Frontal cortex (tissue), 4 donors: ENCODE data around the gene SLC26A3. TPM values are rescaled to one million over a fixed set of nuclear protein-coding genes. Genes with fewer than 3 reads are reported as not detected.

Experiments
- DNase-seq, 2 donors: peaks; one replicate each; pipeline ENCODE4 v3.0.0; 2012; ENCODE audit warnings: low spot score in 2 of 2
- FAIRE-seq: peaks from 2 replicates; lab custom pipeline; 2012; peaks lifted over from hg19 to GRCh38; lab: Jason Lieb, UNC
- total RNA-seq: library from RNA; depleted of rRNA; stranded (reverse); fragments of >200 nt; gene quantifications from one replicate; pipeline ENCODE4 v1.2.3, GENCODE V29; 2014
- donor health status: control.
- donor health status: control.
- donor health status: control.

SLC26A3 gene
- total RNA-seq, 1 donor from 2014 or later, result not detected

GRCh38 chr7:107818622-107819021, 15.6 kb upstream of the SLC26A3 start:
- DNase-seq (no peak), FAIRE-seq (no peak)

DNA sequence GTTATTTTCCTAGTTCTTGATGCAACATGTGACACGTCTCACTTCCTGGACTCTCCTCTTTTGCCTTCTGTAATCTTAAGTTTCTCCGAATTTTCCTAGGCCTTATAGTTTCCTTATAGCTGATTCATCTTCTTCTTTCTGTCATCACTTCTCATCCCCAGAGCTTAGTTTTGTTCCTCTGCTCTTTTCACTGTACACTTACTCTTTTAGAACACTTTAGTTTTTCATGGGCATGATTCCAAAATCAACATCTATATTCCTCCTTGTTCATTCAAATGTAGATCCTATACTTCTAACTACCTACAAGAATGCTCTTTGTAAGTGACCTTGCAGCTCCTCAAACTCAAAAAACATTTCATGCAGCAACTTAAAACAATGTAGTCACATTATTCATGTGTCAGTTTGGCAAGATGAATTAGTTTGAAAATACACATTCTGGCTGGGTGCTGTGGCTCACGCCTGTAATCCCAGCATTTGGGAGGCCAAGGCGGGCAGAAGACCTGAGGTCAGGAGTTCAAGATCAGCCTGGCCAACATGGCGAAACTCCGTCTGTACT, 13.1 kb upstream of the SLC26A3 start:
- FAIRE-seq (no peak), DNase-seq (no peak)

DNA sequence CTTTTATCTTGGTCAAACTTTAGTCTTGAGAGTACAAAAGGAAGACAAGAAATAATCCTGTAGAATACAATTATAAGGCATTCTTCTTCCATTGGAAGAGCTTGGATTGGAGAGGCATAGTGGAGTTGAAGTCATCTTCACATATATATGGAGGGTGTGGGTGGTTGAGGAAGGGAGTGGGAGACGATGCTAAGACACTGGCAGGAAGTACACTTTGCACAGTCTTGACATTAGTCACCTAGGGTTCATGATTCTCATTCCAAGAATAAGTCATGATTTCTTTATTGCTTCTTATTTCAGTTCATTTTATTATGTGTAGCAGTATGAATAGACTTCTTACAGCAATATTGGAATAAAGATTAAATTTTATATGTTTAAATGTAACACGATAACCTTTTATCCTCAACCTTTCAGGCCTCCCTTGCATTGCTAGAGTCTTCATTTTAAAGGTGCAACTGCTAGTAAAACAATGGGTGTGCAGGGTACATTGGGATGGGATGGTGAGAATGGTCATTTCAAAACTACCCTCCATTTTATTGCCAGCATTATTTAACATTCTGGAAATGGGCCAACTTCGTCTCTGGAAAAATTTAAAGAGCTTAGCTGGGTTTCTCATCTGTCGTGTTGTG, 12.3 kb upstream of the SLC26A3 start:
- FAIRE-seq (no peak), DNase-seq (no peak)

- no peak for DNase-seq
Observed at GRCh38 chr7:107813524-107813923, 10.5 kb upstream of the SLC26A3 start.

DNA sequence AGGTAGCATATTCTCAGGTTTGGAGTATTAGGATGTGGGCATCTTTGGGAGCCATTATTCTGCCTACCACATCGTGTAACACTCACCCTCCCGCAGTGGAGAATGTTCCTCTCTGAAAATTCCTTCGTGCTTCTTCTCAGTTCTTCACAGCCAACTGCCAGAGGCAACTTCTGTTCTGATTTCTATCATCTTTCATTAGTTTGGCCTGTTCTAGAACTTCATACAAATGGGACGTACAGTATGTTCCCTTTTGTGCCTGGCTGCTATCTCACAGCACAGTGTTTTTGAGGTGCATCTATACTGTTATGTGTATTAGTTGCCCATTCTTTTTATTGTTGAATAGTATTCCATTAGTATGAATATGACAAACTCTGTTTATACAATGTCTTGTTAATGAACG, 8.9 kb upstream of the SLC26A3 start:
- FAIRE-seq (no peak), DNase-seq (no peak)

More at GRCh38 chr7:107813524-107813923, 10.5 kb upstream of the SLC26A3 start:
- FAIRE-seq, result no peak

DNA sequence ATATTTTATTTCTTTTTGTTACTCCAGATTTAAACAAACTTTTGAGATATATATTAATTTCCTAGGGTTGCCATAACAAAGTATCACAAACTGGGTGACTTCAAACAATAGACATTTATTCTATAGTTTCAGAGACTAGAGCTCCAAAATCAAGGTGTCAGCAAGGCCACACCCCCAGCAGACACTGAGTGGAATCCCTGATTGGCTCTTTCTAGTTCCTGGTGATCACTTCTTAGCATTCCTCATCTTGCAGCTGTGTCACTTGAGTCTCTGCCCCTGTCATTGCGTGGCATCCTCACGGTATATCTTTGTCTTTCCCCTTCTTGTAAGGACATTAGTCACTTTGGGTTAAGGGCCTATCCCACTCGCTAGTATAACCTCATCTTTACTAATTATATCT, 7.6 kb upstream of the SLC26A3 start:
- no peak for FAIRE-seq
- no peak for DNase-seq

DNA sequence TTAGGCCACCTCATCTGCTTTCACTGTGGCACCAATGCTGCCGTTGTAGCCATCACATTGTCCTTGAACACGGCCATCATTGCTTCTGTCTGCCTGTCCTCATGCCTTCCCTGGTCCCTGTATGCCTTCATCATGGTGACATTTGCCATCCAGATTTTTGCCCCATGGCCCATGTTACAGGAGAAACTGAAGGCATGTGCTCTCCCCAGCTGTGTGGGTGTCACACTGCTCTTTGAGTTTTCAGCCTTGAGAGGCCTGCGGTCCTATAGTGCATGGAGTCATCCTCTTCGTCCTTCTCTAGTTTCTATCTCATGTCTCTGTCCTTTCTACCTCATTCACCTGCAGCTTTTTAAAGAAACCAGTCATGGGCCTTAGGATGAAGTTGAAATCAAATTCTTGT, 6.2 kb upstream of the SLC26A3 start:
- DNase-seq (no peak), FAIRE-seq (no peak)

DNA sequence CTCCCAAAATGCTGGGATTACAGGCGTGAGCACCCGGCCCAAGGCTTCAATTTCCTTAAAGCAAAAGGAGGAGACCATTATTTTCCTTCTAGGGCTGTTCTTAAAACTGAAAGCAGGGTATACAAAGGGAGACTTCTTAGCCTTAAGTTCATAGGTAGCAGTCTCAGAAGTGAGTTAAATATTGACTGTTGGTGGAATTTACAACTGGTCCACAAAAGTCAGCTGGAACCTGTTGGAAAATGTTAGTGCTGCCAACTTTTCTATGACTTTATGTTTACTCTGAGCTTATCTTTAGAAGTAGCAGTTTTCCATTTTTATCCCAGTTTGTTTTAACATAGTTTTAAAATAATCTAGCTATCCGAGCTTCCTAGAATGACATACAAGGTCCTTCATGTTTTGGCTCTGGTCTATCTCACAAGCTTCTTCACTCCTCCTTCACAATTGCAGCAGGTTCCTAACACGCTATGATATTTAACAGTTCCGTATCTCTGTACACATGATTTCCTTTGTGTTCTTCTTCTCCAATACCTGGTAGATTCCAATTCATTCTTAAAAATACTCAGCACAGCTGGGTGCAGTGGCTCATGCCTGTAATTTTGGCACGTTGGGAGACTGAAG, 3.3 kb downstream of the SLC26A3 start:
- no peak for FAIRE-seq
- no peak for DNase-seq

DNA sequence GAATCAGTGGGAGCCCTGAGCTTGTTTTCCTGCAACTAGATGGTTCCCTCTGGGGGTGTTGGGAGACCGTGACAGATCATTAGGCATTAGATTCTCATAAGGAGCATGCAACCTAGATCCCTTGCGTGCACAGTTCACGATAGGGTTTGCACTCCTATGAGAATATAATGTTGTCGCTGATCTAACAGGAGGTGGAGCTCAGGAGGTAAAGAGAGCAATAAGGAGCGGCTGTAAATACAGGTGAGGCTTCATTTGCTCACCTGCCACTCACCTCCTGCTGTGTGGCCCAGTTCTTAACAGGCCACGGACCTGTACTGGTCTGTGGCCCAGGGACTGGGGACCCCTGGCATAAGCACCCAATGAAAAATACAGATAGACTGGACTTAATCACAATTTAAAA, 10.7 kb downstream of the SLC26A3 start:
- DNase-seq, result no peak
- no peak for FAIRE-seq

GRCh38 chr7:107789647-107790046, 13.4 kb downstream of the SLC26A3 start:
- FAIRE-seq (no peak), DNase-seq (no peak)

- DNase-seq (no peak), FAIRE-seq (no peak)
Observed at GRCh38 chr7:107788662-107789061, 14.4 kb downstream of the SLC26A3 start.

- DNase-seq, result no peak
- FAIRE-seq, result no peak
Observed at GRCh38 chr7:107788216-107788615, 14.8 kb downstream of the SLC26A3 start.

DNA sequence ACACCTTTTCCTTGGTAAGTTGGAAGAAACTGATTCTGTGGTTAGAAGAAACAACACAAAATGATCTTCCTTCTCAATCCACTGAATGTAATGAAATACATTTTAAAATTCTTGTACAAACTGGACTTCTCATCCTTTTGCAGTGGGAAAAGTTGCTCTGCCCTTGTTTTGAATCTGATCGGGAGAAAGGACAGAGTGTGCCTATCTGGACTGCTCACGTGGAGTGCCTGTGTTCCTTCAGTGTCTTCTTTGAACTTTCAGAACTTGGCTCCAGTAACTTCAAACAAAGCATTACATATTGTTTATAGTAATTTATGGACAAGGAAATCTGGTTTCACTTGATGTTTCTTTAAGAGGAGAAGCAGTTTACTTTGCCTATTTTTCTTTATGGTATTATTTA, 17.1 kb downstream of the SLC26A3 start:
- DNase-seq (no peak), FAIRE-seq (no peak)

GRCh38 chr7:107785170-107785569, 17.9 kb downstream of the SLC26A3 start:
- FAIRE-seq (no peak), DNase-seq (no peak)

GRCh38 chr7:107783648-107784047, 19.4 kb downstream of the SLC26A3 start:
- no peak for FAIRE-seq
- no peak for DNase-seq

GRCh38 chr7:107782374-107782773, 20.6 kb downstream of the SLC26A3 start:
- FAIRE-seq, result no peak
- DNase-seq, result no peak

GRCh38 chr7:107779647-107780099, 23.4 kb downstream of the SLC26A3 start:
- FAIRE-seq, result no peak
- DNase-seq, result no peak

GRCh38 chr7:107778283-107778682, 24.7 kb downstream of the SLC26A3 start:
- DNase-seq (no peak), FAIRE-seq (no peak)

- FAIRE-seq, result no peak
- DNase-seq, result no peak
Observed at GRCh38 chr7:107777702-107778101, 25.3 kb downstream of the SLC26A3 start.

- no peak for FAIRE-seq
- DNase-seq, result no peak
Observed at GRCh38 chr7:107773027-107773426, 30.0 kb downstream of the SLC26A3 start.

GRCh38 chr7:107768263-107768662, 34.8 kb downstream of the SLC26A3 start:
- no peak for FAIRE-seq
- DNase-seq, result no peak

DNA sequence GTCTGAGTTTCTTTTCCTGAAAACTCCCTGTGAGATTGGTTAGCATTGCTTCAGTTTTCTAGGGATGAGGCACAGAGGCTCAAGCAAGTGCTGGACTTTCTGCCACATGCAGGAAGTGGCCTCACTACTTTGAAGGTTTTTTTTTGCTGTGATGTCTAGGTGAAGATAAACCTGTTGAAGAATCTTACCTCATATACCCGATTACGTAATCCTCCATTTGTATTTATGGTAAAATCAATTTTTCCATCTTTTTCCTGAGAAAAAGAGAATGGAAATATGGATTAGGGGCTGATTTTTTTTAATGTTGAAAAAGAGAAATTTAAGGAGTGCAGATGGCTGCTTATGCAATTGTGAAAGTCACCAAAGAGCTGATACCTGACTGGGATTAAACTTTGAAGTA, 35.6 kb downstream of the SLC26A3 start:
- no peak for FAIRE-seq
- DNase-seq, result no peak
